Testis (tissue), 3 donors: ENCODE results near the gene TULP1. TPM values are rescaled to one million over a fixed set of nuclear protein-coding genes. Genes with fewer than 3 reads are reported as not detected.

Experiments used
- DNase-seq: peaks from one replicate; pipeline ENCODE4 v3.0.0-alpha.2; 2019
- H3K27ac ChIP-seq, 2 donors: fragments of 200-600 bp; sonication (generic); one replicate each; pipeline ENCODE4 v1.5.1; 2019
- H3K27me3 ChIP-seq: fragments of 200-600 bp; sonication (generic); one replicate; pipeline ENCODE4 v1.5.1; 2019
- H3K36me3 ChIP-seq: fragments of 200-600 bp; sonication (generic); one replicate; pipeline ENCODE4 v1.5.1; 2017; ENCODE audit warnings: low read depth; ENCODE audit errors: missing control alignments
- H3K4me1 ChIP-seq: fragments of 200-600 bp; sonication (generic); one replicate; pipeline ENCODE4 v1.5.1; 2019
- H3K4me3 ChIP-seq, 2 donors: fragments of 200-600 bp; sonication (generic); one replicate each; pipeline ENCODE4 v1.5.1; 2017 to 2019
- H3K9me3 ChIP-seq: fragments of 200-600 bp; sonication (generic); one replicate; pipeline ENCODE4 v1.5.1; 2017
- CTCF ChIP-seq, 3 experiments: fragments of 450-650 bp in 2 of 3; fragments of 200-600 bp in 1 of 3; sonication (generic) in 1 of 3; IDR thresholded peaks; one replicate each; pipeline ENCODE4 v1.5.1; 2016 to 2019; ENCODE audit warnings: antibody characterized with exemption in 3 of 3, mild to moderate bottlenecking in 2 of 3, moderate library complexity in 1 of 3
- POLR2A ChIP-seq: fragments of 450-650 bp; IDR thresholded peaks from one replicate; pipeline ENCODE4 v1.6.1; 2017; ENCODE audit warnings: antibody characterized with exemption, mild to moderate bottlenecking, moderate library complexity
- WGBS, 2 donors: methylation state at CpG; one replicate each; pipeline ENCODE4 v1.1.5; 2018; 5-methylcytosine and 5-hydroxymethylcytosine counted together
- intact Hi-C: fragments of 100-400 bp; cut with DNase I; formaldehyde crosslinking; loops from one replicate; pipeline ENCODE4 v1.15.1; 2023; ENCODE audit warnings: low total_unique reads
- polyA plus RNA-seq: library from polyadenylated mRNA; stranded (reverse); fragments of 350-450 nt; fragmentation: Illumina TruSeq; extraction: RNeasy Lipid Tissue Mini Kit (QIAGEN cat#74804); gene quantifications from one replicate; pipeline ENCODE4 v1.2.3, GENCODE V29; 2014; ENCODE audit warnings: low read depth, low replicate concordance; ENCODE audit not compliant: insufficient read depth
- total RNA-seq, 2 donors: library from RNA; depleted of rRNA; stranded (reverse); fragments of >200 nt; gene quantifications; one replicate each; pipeline ENCODE4 v1.2.3, GENCODE V29; 2016

The TULP1 gene
- total and polyA plus RNA-seq, 3 donors from 2014 or later = 0.53 to 2.4 (median 0.87) TPM

- TF ChIP-seq POLR2A (no peak), CTCF (IDR thresholded peaks at IDR 0.05) (no peak)
- H3K36me3 ChIP-seq = no peaks in the 10 kb centered on the region
- intact Hi-C loops = no loop called here
- no peak overlapping the region for H3K4me3 ChIP-seq
- H3K9me3 ChIP-seq = no peaks in the 10 kb centered on the region
- H3K27ac ChIP-seq = no peak overlapping the region
- 94 to 97% methylated on average over 3 of the region's 3 CpGs for WGBS, 2 donors
- H3K27me3 ChIP-seq = no peaks in the 10 kb centered on the region
- DNase-seq = no peak
- no peaks in the 10 kb centered on the region for H3K4me1 ChIP-seq
These were observed 6.2 kb downstream of the TULP1 start for GRCh38 chr6:35506536-35506935.

GRCh38 chr6:35505999-35506412 lies 6.7 kb downstream of the TULP1 start:
- WGBS, 2 donors = 35 to 48% methylated on average over 6 to 19 of the region's 21 CpGs
- no peaks in the 10 kb centered on the region for H3K27me3 ChIP-seq

GRCh38 chr6:35503534-35503933 lies 9.2 kb downstream of the TULP1 start:
- Histone ChIP-seq H3K27me3 (no peaks in the 10 kb centered on the region), H3K36me3 (no peaks in the 10 kb centered on the region), H3K4me3 (no peak overlapping the region), H3K27ac (no peak overlapping the region), H3K9me3 (no peaks in the 10 kb centered on the region), H3K4me1 (no peaks in the 10 kb centered on the region)
- intact Hi-C loops = no loop called here
- TF ChIP-seq POLR2A = no peak
- no peak for TF ChIP-seq CTCF (IDR thresholded peaks at IDR 0.05)
- WGBS, 2 donors = 79 to 91% methylated on average over 12 to 15 of the region's 15 CpGs
- DNase-seq = no peak

More at GRCh38 chr6:35505999-35506412, 6.7 kb downstream of the TULP1 start:
- Histone ChIP-seq H3K9me3 (no peaks in the 10 kb centered on the region), H3K4me3 (no peak overlapping the region), H3K27ac (no peak overlapping the region), H3K36me3 (no peaks in the 10 kb centered on the region), H3K4me1 (no peaks in the 10 kb centered on the region)
- no peak for DNase-seq
- TF ChIP-seq CTCF (IDR thresholded peaks at IDR 0.05) (no peak), POLR2A (no peak)
- intact Hi-C loops = no loop called here

GRCh38 chr6:35501784-35502183 lies 10.9 kb downstream of the TULP1 start:
- H3K9me3 ChIP-seq = no peaks in the 10 kb centered on the region
- no peak overlapping the region for H3K4me3 ChIP-seq
- H3K27ac ChIP-seq = no peak overlapping the region
- no peak for DNase-seq
- no peaks in the 10 kb centered on the region for H3K27me3 ChIP-seq
- H3K4me1 ChIP-seq = peaks cover 8% of the 10 kb centered on the region
- no peaks in the 10 kb centered on the region for H3K36me3 ChIP-seq
- TF ChIP-seq CTCF (IDR thresholded peaks at IDR 0.05) (no peak), POLR2A (no peak)
- intact Hi-C loops = no loop called here
- WGBS, 2 donors = 88 to 91% methylated on average over 2 of the region's 2 CpGs

- intact Hi-C loops = no loop called here
- Histone ChIP-seq H3K4me3 (no peak overlapping the region), H3K36me3 (no peaks in the 10 kb centered on the region), H3K27ac (no peak overlapping the region), H3K4me1 (peaks cover 11% of the 10 kb centered on the region), H3K9me3 (no peaks in the 10 kb centered on the region), H3K27me3 (no peaks in the 10 kb centered on the region)
- 83 to 85% methylated on average over 6 of the region's 6 CpGs for WGBS, 2 donors
- DNase-seq = no peak
- no peak for TF ChIP-seq POLR2A
- TF ChIP-seq CTCF (IDR thresholded peaks at IDR 0.05) = no peak
These were observed 11.9 kb downstream of the TULP1 start for GRCh38 chr6:35500782-35501181.
